ENCODE measurements around the gene IWS1.

The IWS1 gene

GRCh38 chr2:127439343-127439742, 86.9 kb downstream of the IWS1 start:
- no peak for DNase-seq (ENCODE audit: low read depth)
- H3K4me3 ChIP-seq (ENCODE audit: control insufficient read depth, low read depth, low read length), result no peak overlapping the region
- TF ChIP-seq, protein P1, sequence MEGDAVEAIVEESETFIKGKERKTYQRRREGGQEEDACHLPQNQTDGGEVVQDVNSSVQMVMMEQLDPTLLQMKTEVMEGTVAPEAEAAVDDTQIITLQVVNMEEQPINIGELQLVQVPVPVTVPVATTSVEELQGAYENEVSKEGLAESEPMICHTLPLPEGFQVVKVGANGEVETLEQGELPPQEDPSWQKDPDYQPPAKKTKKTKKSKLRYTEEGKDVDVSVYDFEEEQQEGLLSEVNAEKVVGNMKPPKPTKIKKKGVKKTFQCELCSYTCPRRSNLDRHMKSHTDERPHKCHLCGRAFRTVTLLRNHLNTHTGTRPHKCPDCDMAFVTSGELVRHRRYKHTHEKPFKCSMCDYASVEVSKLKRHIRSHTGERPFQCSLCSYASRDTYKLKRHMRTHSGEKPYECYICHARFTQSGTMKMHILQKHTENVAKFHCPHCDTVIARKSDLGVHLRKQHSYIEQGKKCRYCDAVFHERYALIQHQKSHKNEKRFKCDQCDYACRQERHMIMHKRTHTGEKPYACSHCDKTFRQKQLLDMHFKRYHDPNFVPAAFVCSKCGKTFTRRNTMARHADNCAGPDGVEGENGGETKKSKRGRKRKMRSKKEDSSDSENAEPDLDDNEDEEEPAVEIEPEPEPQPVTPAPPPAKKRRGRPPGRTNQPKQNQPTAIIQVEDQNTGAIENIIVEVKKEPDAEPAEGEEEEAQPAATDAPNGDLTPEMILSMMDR (conservative IDR thresholded peaks at IDR 0.05; ENCODE audit: control insufficient read depth, insufficient read depth, low read depth, low read length), result no peak

- TF ChIP-seq, protein P1 (conservative IDR thresholded peaks at IDR 0.05; ENCODE audit: control insufficient read depth, insufficient read depth, low read depth, low read length), result no peak
- no peak overlapping the region for H3K4me3 ChIP-seq (ENCODE audit: control insufficient read depth, low read depth, low read length)
- no peak for DNase-seq (ENCODE audit: low read depth)
These were observed 88.2 kb downstream of the IWS1 start for GRCh38 chr2:127437781-127438726.

DNA sequence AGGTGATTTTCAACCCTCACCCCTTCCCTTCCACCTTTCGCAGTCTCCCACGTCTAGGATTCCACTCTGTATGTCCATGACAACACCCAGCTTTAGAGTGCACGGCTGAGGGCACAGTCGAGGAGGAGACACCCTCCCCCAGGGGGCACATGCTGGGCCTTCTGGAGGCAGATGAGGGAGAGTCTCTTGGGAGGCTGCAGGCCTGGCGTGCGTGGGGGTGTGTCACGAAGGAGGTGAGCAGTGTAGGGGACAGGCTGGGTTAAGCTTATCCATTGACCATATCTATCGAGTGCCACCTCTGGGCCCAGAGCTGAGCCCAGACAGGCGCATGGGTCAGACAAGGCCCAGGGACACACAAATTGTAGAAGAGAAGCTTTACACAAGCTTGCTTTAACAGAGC, 89.2 kb downstream of the IWS1 start:
- no peak overlapping the region for H3K4me3 ChIP-seq (ENCODE audit: control insufficient read depth, low read depth, low read length)

DNA sequence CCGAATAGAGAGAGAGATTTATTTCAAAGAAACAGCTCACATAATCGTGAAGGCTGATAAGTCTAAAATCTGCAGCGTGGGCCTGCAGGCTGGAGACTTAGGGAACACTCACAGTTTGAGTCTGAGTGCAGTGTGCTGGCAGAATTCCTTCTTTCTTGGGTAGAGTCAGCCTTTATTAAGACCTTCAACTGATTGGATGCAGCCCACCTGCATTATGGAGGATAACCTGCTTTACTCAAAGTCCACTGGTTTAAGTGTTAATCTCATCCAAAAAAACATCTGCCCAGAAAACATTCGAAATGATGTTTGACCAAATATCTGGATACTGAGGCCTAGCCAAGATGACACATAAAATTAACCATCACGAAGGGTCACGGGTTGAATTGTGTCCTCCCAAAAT, 91.8 kb downstream of the IWS1 start:
- no peak for DNase-seq (ENCODE audit: low read depth)
- H3K4me3 ChIP-seq (ENCODE audit: control insufficient read depth, low read depth, low read length), result no peak overlapping the region
- TF ChIP-seq, protein P1 (conservative IDR thresholded peaks at IDR 0.05; ENCODE audit: control insufficient read depth, insufficient read depth, low read depth, low read length), result no peak

More for the DNA sequence above, 89.2 kb downstream of the IWS1 start:
- TF ChIP-seq, protein P1 (conservative IDR thresholded peaks at IDR 0.05; ENCODE audit: control insufficient read depth, insufficient read depth, low read depth, low read length), result no peak
- DNase-seq (ENCODE audit: low read depth), result no peak

DNA sequence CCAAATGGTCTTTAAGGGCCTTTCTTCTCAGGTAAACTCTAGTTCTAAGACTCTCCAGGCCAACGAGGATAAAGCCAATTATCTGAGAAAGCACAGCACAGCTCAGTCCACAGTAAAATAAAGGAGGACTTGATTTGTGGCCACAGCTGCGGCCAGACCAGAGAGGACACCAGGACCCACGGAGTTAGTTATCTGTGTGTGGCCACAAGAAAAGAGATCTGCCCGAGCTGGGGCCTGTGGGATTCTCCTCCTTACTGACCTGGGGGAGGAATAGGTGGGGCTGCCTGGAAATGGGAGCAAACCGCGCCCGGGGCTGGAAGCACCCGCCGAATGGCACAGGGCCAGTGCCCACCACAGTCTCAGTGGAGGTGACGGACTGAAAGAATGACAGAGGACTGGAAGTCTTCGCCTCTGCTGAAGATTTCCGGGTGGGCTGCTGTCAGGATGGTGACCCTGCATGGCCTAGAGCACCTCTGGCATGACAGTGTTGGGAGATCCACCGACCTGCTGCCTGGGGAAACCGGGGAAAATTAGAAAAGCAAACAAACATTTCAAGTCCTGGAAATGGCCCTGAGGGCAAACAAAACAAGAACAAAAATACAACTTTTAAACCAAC, 94.8 kb downstream of the IWS1 start:
- DNase-seq (ENCODE audit: low read depth), result no peak
- TF ChIP-seq, protein P1 (conservative IDR thresholded peaks at IDR 0.05; ENCODE audit: control insufficient read depth, insufficient read depth, low read depth, low read length), result no peak
- H3K4me3 ChIP-seq (ENCODE audit: control insufficient read depth, low read depth, low read length), result no peak overlapping the region

All from fibroblast of mammary gland (primary cell).